ENCODE results near the gene LRSAM1.

DNA sequence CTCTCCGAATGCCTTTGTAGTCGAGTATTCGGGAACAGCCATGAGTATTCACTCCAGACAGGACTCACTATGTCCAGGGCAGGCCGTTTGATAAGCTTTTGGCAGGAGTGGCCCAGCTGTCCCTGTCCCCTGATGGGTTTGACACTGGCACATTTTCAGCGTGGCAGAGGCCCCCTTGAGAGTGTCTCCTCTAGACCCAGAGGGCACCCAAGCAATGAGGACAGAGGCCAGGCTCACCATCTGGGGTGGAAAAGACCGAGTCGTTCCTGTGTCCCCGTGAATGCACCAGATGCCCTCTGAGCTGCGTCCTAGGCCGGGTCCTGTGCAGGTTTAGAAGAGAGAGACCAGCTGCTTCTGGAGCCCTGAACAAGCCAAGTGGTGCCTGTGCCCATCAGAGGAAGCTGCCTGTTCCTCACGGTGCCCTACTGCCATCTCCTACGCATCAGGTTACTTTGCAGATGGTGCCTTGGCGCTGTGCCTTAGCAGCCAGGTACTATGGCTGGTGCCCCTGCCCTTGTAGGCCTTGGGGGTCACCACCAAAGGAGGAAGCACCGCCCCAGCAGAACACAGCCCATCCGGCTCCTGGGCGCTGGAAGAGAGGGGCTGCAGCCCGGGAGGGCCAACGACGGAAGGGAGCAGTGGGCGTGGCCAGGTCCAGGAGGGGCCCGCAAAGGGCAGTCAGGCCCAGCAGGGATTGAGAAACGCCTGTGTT is 42.4 kb downstream of the LRSAM1 start:
- TF ChIP-seq, protein P1, sequence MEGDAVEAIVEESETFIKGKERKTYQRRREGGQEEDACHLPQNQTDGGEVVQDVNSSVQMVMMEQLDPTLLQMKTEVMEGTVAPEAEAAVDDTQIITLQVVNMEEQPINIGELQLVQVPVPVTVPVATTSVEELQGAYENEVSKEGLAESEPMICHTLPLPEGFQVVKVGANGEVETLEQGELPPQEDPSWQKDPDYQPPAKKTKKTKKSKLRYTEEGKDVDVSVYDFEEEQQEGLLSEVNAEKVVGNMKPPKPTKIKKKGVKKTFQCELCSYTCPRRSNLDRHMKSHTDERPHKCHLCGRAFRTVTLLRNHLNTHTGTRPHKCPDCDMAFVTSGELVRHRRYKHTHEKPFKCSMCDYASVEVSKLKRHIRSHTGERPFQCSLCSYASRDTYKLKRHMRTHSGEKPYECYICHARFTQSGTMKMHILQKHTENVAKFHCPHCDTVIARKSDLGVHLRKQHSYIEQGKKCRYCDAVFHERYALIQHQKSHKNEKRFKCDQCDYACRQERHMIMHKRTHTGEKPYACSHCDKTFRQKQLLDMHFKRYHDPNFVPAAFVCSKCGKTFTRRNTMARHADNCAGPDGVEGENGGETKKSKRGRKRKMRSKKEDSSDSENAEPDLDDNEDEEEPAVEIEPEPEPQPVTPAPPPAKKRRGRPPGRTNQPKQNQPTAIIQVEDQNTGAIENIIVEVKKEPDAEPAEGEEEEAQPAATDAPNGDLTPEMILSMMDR (optimal IDR thresholded peaks at IDR 0.05 in 1 of 3, IDR thresholded peaks at IDR 0.05 in 1 of 3, conservative IDR thresholded peaks at IDR 0.05 in 1 of 3; ENCODE audit: extremely low read depth in 1 of 3, insufficient read depth in 2 of 3, low read length in 3 of 3), result no peak
- no peak for TF ChIP-seq EZH2 (IDR thresholded peaks at IDR 0.05; ENCODE audit: low read length)
